SK-N-SH (cell line): ENCODE measurements around the gene WDR7. TPM values are rescaled to one million over a fixed set of nuclear protein-coding genes. Genes with fewer than 3 reads are reported as not detected.

Experiments
- CTCF ChIA-PET: fragments of 300-600, 350-600 bp; formaldehyde crosslinking; extraction: SDS; loops from one replicate; lab custom pipeline; 2021; lab: Yijun Ruan, JAX
- POLR2A ChIA-PET: fragments of 350-600 bp; sonication (Branson Sonifier 250); formaldehyde crosslinking; extraction: SDS; loops from one replicate; lab custom pipeline; 2020; ENCODE audit warnings: antibody characterized with exemption, inconsistent platforms; lab: Yijun Ruan, JAX
- DNase-seq: peaks from one replicate; pipeline ENCODE4 v3.0.0; 2012
- H2AFZ ChIP-seq: fragments of 200-600 bp; sonication (generic); 2 replicates; pipeline ENCODE4 v1.8.1; 2016; ENCODE audit warnings: antibody characterized with exemption, mild to moderate bottlenecking, low read depth
- H3F3A ChIP-seq: fragments of 200-600 bp; sonication (generic); replicated peaks from 2 replicates; pipeline ENCODE3; 2016; ENCODE audit warnings: antibody characterized with exemption, mild to moderate bottlenecking; ENCODE audit not compliant: insufficient read depth
- H3K27ac ChIP-seq, 2 experiments: fragments of 200-500 bp in 1 of 2; fragments of 200-600 bp in 1 of 2; sonication (Bioruptor generic) in 1 of 2; sonication (generic), shearing (Covaris generic) in 1 of 2; 2 replicates each; pipeline versions ENCODE4 v1.5.1 to v1.6.1; 2014 to 2016; ENCODE audit warnings: low read depth in 2 of 2, inconsistent platforms in 1 of 2, low read length in 1 of 2, mild to moderate bottlenecking in 1 of 2, mixed read lengths in 1 of 2
- H3K27me3 ChIP-seq: fragments of 200-600 bp; sonication (generic), shearing (Covaris generic); 2 replicates; pipeline ENCODE4 v1.6.1; 2016; ENCODE audit warnings: mixed run types; ENCODE audit not compliant: insufficient read depth
- H3K36me3 ChIP-seq, 2 experiments: fragments of 200-500 bp in 1 of 2; fragments of 200-600 bp in 1 of 2; sonication (Bioruptor generic) in 1 of 2; sonication (generic) in 1 of 2; replicated peaks in 1 of 2; 2 replicates each; pipeline versions ENCODE3 to v1.5.1; 2014 to 2016; ENCODE audit warnings: low read length in 1 of 2, mild to moderate bottlenecking in 1 of 2; ENCODE audit not compliant: insufficient read depth in 2 of 2, control insufficient read depth in 1 of 2
- H3K4me1 ChIP-seq, 2 experiments: fragments of 200-500 bp in 1 of 2; fragments of 200-600 bp in 1 of 2; sonication (Bioruptor generic) in 1 of 2; sonication (generic), shearing (Covaris generic) in 1 of 2; 2 replicates each; pipeline versions ENCODE4 v1.5.1 to v1.6.1; 2014 to 2016; ENCODE audit warnings: low read depth in 1 of 2, low read length in 1 of 2, mixed run types in 1 of 2; ENCODE audit not compliant: insufficient read depth in 2 of 2, control insufficient read depth in 1 of 2
- H3K4me2 ChIP-seq: fragments of 200-600 bp; sonication (generic), shearing (Covaris generic); 2 replicates; pipeline ENCODE4 v1.6.1; 2017; ENCODE audit warnings: mixed run types
- H3K4me3 ChIP-seq, 2 experiments: fragments of 200-500 bp in 1 of 2; fragments of 200-600 bp in 1 of 2; sonication (Bioruptor generic) in 1 of 2; sonication (generic), shearing (Covaris generic) in 1 of 2; 2 replicates each; pipeline versions ENCODE4 v1.5.1 to v1.8.1; 2014 to 2016; ENCODE audit warnings: low read depth in 2 of 2, inconsistent platforms in 1 of 2, low read length in 1 of 2, mild to moderate bottlenecking in 1 of 2, mixed read lengths in 1 of 2, moderate library complexity in 1 of 2
- H3K79me2 ChIP-seq: fragments of 200-600 bp; sonication (generic); 2 replicates; pipeline ENCODE4 v1.8.1; 2017; ENCODE audit warnings: mild to moderate bottlenecking; ENCODE audit not compliant: insufficient read depth
- H3K9ac ChIP-seq: fragments of 200-600 bp; sonication (generic); 2 replicates; pipeline ENCODE4 v1.6.1; 2017; ENCODE audit warnings: mixed run types
- H3K9me2 ChIP-seq: fragments of 200-600 bp; sonication (generic); 2 replicates; pipeline ENCODE4 v1.6.1; 2017; ENCODE audit warnings: mixed run types
- H3K9me3 ChIP-seq: fragments of 200-600 bp; sonication (generic); 2 replicates; pipeline ENCODE4 v1.6.1; 2017; ENCODE audit warnings: mixed run types, mild to moderate bottlenecking, moderate library complexity
- H4K20me1 ChIP-seq: fragments of 200-600 bp; sonication (generic); 2 replicates; pipeline ENCODE4 v1.6.1; 2017; ENCODE audit warnings: mild to moderate bottlenecking, mixed run types; ENCODE audit not compliant: insufficient read depth
- CHD2 ChIP-seq: fragments of 150-350 bp; IDR thresholded peaks from 2 replicates; pipeline ENCODE4 v1.6.1; 2018; ENCODE audit warnings: low read length; ENCODE audit not compliant: partially characterized antibody
- EP300 ChIP-seq, 2 experiments: IDR thresholded peaks; 2 replicates each; pipeline versions ENCODE4 v1.4.0 to v1.6.1; 2012; ENCODE audit warnings: borderline replicate concordance in 1 of 2, low read depth in 1 of 2, low read length in 1 of 2
- EZH2phosphoT487 ChIP-seq: fragments of 200-600 bp; sonication (generic); IDR thresholded peaks from 2 replicates; pipeline ENCODE4 v1.6.1; 2017; ENCODE audit warnings: low read depth, mixed run types, mild to moderate bottlenecking, antibody characterized with exemption, moderate library complexity, borderline replicate concordance
- FOXJ3 ChIP-seq: sonication (generic); formaldehyde crosslinking; IDR thresholded peaks from 2 replicates; pipeline ENCODE4 v1.5.1; 2020; ENCODE audit warnings: mild to moderate bottlenecking, missing genetic modification reagents
- MAX ChIP-seq: IDR thresholded peaks from 2 replicates; pipeline ENCODE4 v1.4.0; 2012; ENCODE audit warnings: low read depth
- MXI1 ChIP-seq: IDR thresholded peaks from 2 replicates; pipeline ENCODE4 v1.6.1; 2012; ENCODE audit warnings: mild to moderate bottlenecking, low read depth, low read length, improper control_type of control experiment
- NRF1 ChIP-seq: IDR thresholded peaks from 2 replicates; pipeline ENCODE4 v1.6.1; 2012; ENCODE audit warnings: low read depth, mild to moderate bottlenecking, low read length
- POLR2AphosphoS5 ChIP-seq: IDR thresholded peaks from 2 replicates; pipeline ENCODE4 v1.6.1; 2012; ENCODE audit warnings: low read depth, low read length
- RCOR1 ChIP-seq: fragments of 150-350 bp; IDR thresholded peaks from 2 replicates; pipeline ENCODE4 v1.6.1; 2017; ENCODE audit warnings: antibody characterized with exemption, low read length
- REST ChIP-seq: IDR thresholded peaks from 2 replicates; pipeline ENCODE4 v1.6.1; 2012; ENCODE audit warnings: mild to moderate bottlenecking, low read depth, low read length, moderate library complexity
- SIN3A ChIP-seq: IDR thresholded peaks from 2 replicates; pipeline ENCODE4 v1.6.1; 2012; ENCODE audit warnings: low read depth, mild to moderate bottlenecking, low read length, moderate library complexity, borderline replicate concordance
- SMC3 ChIP-seq: IDR thresholded peaks from 2 replicates; pipeline ENCODE4 v1.6.1; 2012; ENCODE audit warnings: low read depth, low read length, improper control_type of control experiment
- TAF1 ChIP-seq: IDR thresholded peaks from 2 replicates; pipeline ENCODE4 v1.6.1; 2012; ENCODE audit warnings: low read depth, mild to moderate bottlenecking, low read length, moderate library complexity, borderline replicate concordance
- TCF12 ChIP-seq: IDR thresholded peaks from 2 replicates; pipeline ENCODE4 v1.4.0; 2012
- TEAD4 ChIP-seq: IDR thresholded peaks from 2 replicates; pipeline ENCODE4 v1.4.0; 2012; ENCODE audit warnings: mild to moderate bottlenecking, borderline replicate concordance; ENCODE audit not compliant: insufficient read depth
- USF2 ChIP-seq: fragments of 150-350 bp; IDR thresholded peaks from 2 replicates; pipeline ENCODE4 v1.6.1; 2017; ENCODE audit warnings: antibody characterized with exemption, low read length, low read depth, borderline replicate concordance
- YY1 ChIP-seq: IDR thresholded peaks from 2 replicates; pipeline ENCODE4 v1.4.0; 2012; ENCODE audit warnings: low read depth, mild to moderate bottlenecking
- ZBTB33 ChIP-seq: IDR thresholded peaks from 2 replicates; pipeline ENCODE4 v1.4.0; 2012; ENCODE audit warnings: low read depth, borderline replicate concordance
- WGBS: methylation state at CpG from one replicate; pipeline ENCODE4 v1.1.6; 2017; ENCODE audit warnings: low lambda C conversion rate; 5-methylcytosine and 5-hydroxymethylcytosine counted together
- polyA plus RNA-seq, 3 experiments: library from polyadenylated mRNA; depleted of rRNA; stranded (reverse); fragments of >200 nt; gene quantifications; 2 replicates each; pipeline ENCODE4 v1.2.3, GENCODE V29; 2012

Gene WDR7
- polyA plus RNA-seq, 1 of the 3 experiments (the other 2 are of a cell fraction) = 4.1 TPM

GRCh38 chr18:56748698-56749268, 97.6 kb downstream of the WDR7 start (continued):
- TF ChIP-seq NRF1 (no peak), EZH2phosphoT487 (no peak), YY1 (no peak), RCOR1 (no peak), SMC3 (peak; percentile 55), USF2 (no peak), TAF1 (no peak)

GRCh38 chr18:56756966-56757365, 105.8 kb downstream of the WDR7 start:
- TF ChIP-seq FOXJ3 (no peak), POLR2AphosphoS5 (no peak), RCOR1 (no peak), TEAD4 (no peak), SIN3A (no peak), TAF1 (no peak), EP300 (IDR thresholded peaks at IDR 0.05; ENCODE audit: borderline replicate concordance in 1 of 2, low read depth in 1 of 2, low read length in 1 of 2) (no peak), TCF12 (no peak), MXI1 (no peak), MAX (no peak), CHD2 (no peak), YY1 (no peak), ZBTB33 (no peak), REST (no peak)
- WGBS = 96% methylated on average over 7 of the region's 9 CpGs
- no peaks in the 10 kb centered on the region for H3K4me1 ChIP-seq
- no peaks in the 10 kb centered on the region for H4K20me1 ChIP-seq
- H3K9ac ChIP-seq = no peak overlapping the region
- no peak overlapping the region for H3K27ac ChIP-seq
- peaks cover 5% of the 10 kb centered on the region; the same call in 1 of the 2 replicates for H3K9me3 ChIP-seq
- CTCF ChIA-PET = no interaction called here
- H3K9me2 ChIP-seq = no peaks in the 10 kb centered on the region
- H2AFZ ChIP-seq = no peak overlapping the region
- no peak overlapping the region for H3K4me3 ChIP-seq
- no peak for DNase-seq
- H3K4me2 ChIP-seq = no peak overlapping the region
- POLR2A ChIA-PET = no interaction called here
- H3K36me3 ChIP-seq = peaks cover 0 to 5% of the 10 kb centered on the region in 2 experiments
- H3K27me3 ChIP-seq = no peaks in the 10 kb centered on the region
- no peaks in the 10 kb centered on the region for H3F3A ChIP-seq
- no peaks in the 10 kb centered on the region for H3K79me2 ChIP-seq
